CD4-positive, alpha-beta memory T cell (primary cell): ENCODE data around the gene NUDT2. TPM values are rescaled to one million over a fixed set of nuclear protein-coding genes. Genes with fewer than 3 reads are reported as not detected.
A peak's percentile ranks its signal among the peaks of the same experiment; 100 is the strongest.
"Not testable (repeated sequence)": the region's sequence is repeated elsewhere in the genome, so short reads cannot be mapped to it uniquely, and the experiment has no call there.

ENCODE experiments used
- CTCF ChIA-PET: fragments of 350-600 bp; sonication (Branson Sonifier 250); formaldehyde crosslinking; loops from one replicate; lab custom pipeline; 2021; ENCODE audit warnings: inconsistent platforms; ENCODE audit not compliant: partially characterized antibody; lab: Charles Lee
- POLR2A ChIA-PET: fragments of 350-600 bp; sonication (Branson Sonifier 250); formaldehyde crosslinking; loops from one replicate; lab custom pipeline; 2021; ENCODE audit not compliant: partially characterized antibody; lab: Charles Lee
- DNase-seq, 5 donors: peaks; one replicate each; pipeline versions ENCODE4 v3.0.0 to v3.0.0-alpha.2; 2020 to 2022; ENCODE audit warnings: mixed read lengths in 1 of 5
- H3K27ac ChIP-seq: one replicate; pipeline ENCODE4 v1.7.0; 2013; ENCODE audit warnings: low read depth, low read length
- H3K27me3 ChIP-seq: 2 replicates; pipeline ENCODE4 v1.7.0; 2013; ENCODE audit warnings: mild to moderate bottlenecking, low read length, moderate library complexity; ENCODE audit not compliant: insufficient read depth
- H3K36me3 ChIP-seq: 2 replicates; pipeline ENCODE4 v1.7.0; 2013; ENCODE audit warnings: mild to moderate bottlenecking, low read length, moderate library complexity; ENCODE audit not compliant: insufficient read depth
- H3K4me1 ChIP-seq: 2 replicates; pipeline ENCODE4 v1.7.0; 2013; ENCODE audit warnings: mild to moderate bottlenecking, low read length, moderate library complexity; ENCODE audit not compliant: insufficient read depth
- H3K4me3 ChIP-seq, 2 donors: one replicate each; pipeline ENCODE4 v1.7.0; 2013; ENCODE audit warnings: low read length in 2 of 2, mild to moderate bottlenecking in 1 of 2
- H3K9me3 ChIP-seq, 2 donors: one replicate each; pipeline ENCODE4 v1.7.0; 2013; ENCODE audit warnings: low read length in 2 of 2, control low read depth in 1 of 2; ENCODE audit not compliant: control insufficient read depth in 1 of 2
- H3K27ac Mint-ChIP-seq, 7 donors: one replicate each; pipeline ENCODE4 v1.8.0; 2020 to 2021; ENCODE audit warnings: mixed read lengths in 7 of 7, mild to moderate bottlenecking in 6 of 7, inconsistent platforms in 3 of 7, moderate library complexity in 3 of 7
- H3K27me3 Mint-ChIP-seq, 2 donors: one replicate each; pipeline ENCODE4 v1.8.0; 2020 to 2021; ENCODE audit warnings: mixed read lengths in 2 of 2
- H3K36me3 Mint-ChIP-seq, 2 donors: one replicate each; pipeline ENCODE4 v1.8.0; 2020 to 2021; ENCODE audit warnings: mixed read lengths in 2 of 2, inconsistent platforms in 1 of 2, mild to moderate bottlenecking in 1 of 2
- H3K4me1 Mint-ChIP-seq, 4 donors: one replicate each; pipeline ENCODE4 v1.8.0; 2020 to 2021; ENCODE audit warnings: mixed read lengths in 4 of 4, mild to moderate bottlenecking in 1 of 4
- H3K4me3 Mint-ChIP-seq, 8 donors: one replicate each; pipeline ENCODE4 v1.8.0; 2020 to 2021; ENCODE audit warnings: mixed read lengths in 8 of 8, mild to moderate bottlenecking in 7 of 8, moderate library complexity in 6 of 8, inconsistent platforms in 3 of 8
- H3K9me3 Mint-ChIP-seq, 8 donors: one replicate each; pipeline ENCODE4 v1.8.0; 2020 to 2021; ENCODE audit warnings: mixed read lengths in 8 of 8, mild to moderate bottlenecking in 5 of 8, inconsistent platforms in 3 of 8, moderate library complexity in 1 of 8
- intact Hi-C: fragments of 100-400 bp; cut with micrococcal nuclease; formaldehyde crosslinking; loops from one replicate; pipeline ENCODE4 v1.15.1; 2023
- polyA plus RNA-seq, 2 donors: library from polyadenylated mRNA; unstranded; fragments of 300-500 nt; fragmentation: Illumina TruSeq; gene quantifications; one replicate each; pipeline ENCODE4 v1.2.3, GENCODE V29; 2021
- total RNA-seq, 2 experiments: library from RNA; stranded (reverse); gene quantifications; one replicate each; pipeline ENCODE4 v1.2.3, GENCODE V29; 2021

The NUDT2 gene
- total and polyA plus RNA-seq, 4 experiments from 2014 or later: 21.0 to 29.3 (median 23.6) TPM

DNA sequence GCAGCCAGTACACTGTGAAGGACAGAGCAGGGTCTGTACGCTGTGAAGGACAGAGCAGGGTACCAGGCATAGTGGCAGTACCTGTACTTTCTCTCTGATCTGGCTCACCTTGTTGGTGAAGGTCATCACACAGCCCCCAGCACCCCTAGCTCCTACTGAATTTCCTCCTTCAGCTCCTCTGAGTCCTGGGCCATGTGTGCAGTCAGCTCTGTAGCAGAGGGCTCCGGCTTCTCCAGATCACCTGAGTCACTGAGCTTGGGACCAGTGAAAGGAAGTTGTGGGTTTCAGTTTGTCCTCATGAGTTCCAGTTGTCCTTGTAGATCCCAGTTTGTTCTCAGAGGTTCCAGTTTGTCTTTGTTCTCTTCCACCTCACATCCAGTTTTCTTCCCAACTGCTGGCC is 5.5 kb downstream of the NUDT2 start:
- Histone ChIP-seq H3K4me3 (no peak overlapping the region), H3K36me3 (peaks cover 13% of the 10 kb centered on the region), H3K27ac (no peak overlapping the region), H3K27me3 (no peaks in the 10 kb centered on the region), H3K9me3 (no peaks in the 10 kb centered on the region), H3K4me1 (peaks cover 8% of the 10 kb centered on the region)
- ChIA-PET POLR2A (interaction anchor here (1.2 to 5.4 kb wide), 2 partner anchors 36 to 42 kb away, joined by 3 to 33 read pairs; partner anchors contain the start of gene MYORG), CTCF (interaction anchor here (0.9 to 6.2 kb wide), 4 partner anchors 10 to 167 kb away, joined by 3 to 88 read pairs (median 4); partner anchors contain the start of gene MYORG)
- H3K4me3 Mint-ChIP-seq: no peak overlapping the region
- DNase-seq: no peak
- H3K27me3 Mint-ChIP-seq: no peaks in the 10 kb centered on the region
- H3K27ac Mint-ChIP-seq: no peak overlapping the region
- intact Hi-C loops: no loop called here
- peaks cover 10 to 22% of the 10 kb centered on the region in 2 donors for H3K36me3 Mint-ChIP-seq
- H3K4me1 Mint-ChIP-seq: peaks cover 14 to 24% (median 19%) of the 10 kb centered on the region in 4 donors
- no peaks in the 10 kb centered on the region for H3K9me3 Mint-ChIP-seq

DNA sequence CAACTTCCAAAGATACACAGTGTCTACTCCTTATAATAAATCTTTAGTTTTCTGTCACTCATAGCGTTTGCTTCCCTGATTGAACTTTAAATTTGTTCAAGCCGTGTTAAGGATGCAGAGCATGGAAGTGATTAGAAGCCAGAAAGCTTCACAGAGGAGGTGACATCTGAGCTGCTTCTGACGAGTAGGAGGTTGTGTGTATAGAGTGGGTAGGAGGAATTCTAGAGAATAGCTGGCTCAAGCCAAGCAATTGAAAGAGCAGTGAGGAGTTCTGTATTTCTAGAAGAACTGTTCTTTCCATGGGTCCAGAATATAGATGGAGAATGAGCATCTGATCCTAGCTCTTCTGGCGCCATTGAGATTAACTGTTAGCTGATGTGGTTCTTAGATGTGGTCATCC is 6.0 kb downstream of the NUDT2 start:
- Histone ChIP-seq H3K4me3 (no peak overlapping the region), H3K27ac (no peak overlapping the region), H3K27me3 (no peaks in the 10 kb centered on the region), H3K9me3 (no peaks in the 10 kb centered on the region), H3K4me1 (peaks cover 4% of the 10 kb centered on the region), H3K36me3 (peaks cover 13% of the 10 kb centered on the region)
- Mint-ChIP-seq H3K9me3 (no peaks in the 10 kb centered on the region), H3K4me3 (no peak overlapping the region), H3K36me3 (peaks cover 14 to 26% of the 10 kb centered on the region in 2 donors), H3K27ac (no peak overlapping the region), H3K4me1 (peaks cover 11 to 19% (median 14%) of the 10 kb centered on the region in 4 donors), H3K27me3 (no peaks in the 10 kb centered on the region)
- CTCF ChIA-PET: interaction anchor here (0.9 to 6.2 kb wide), 4 partner anchors 9 to 167 kb away, joined by 3 to 88 read pairs (median 4); partner anchors contain the start of gene MYORG
- intact Hi-C loops: no loop called here
- DNase-seq: no peak
- POLR2A ChIA-PET: no interaction called here

DNA sequence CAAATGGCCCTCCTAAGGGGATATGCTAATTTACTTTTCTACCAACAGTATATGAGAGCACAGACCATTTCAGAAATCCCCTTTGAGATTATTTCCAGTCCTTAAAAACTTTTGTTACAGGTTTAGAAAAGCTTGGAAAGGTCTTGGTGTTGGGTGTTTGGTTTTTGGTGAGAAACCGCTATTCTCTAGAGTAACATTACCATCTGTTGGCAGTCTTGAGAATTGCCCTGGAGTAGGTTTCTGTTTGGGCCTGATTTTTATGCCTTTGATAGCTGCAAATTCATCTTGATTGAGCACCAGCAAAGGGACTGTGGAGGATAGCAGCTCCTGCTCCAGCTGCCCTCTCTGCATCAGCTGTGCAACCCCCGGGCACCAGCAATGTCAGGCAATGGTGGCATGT is 8.0 kb downstream of the NUDT2 start:
- Mint-ChIP-seq H3K36me3 (peaks cover 19 to 39% of the 10 kb centered on the region in 2 donors), H3K27ac (no peak overlapping the region), H3K4me1 (peaks cover 5 to 9% (median 6%) of the 10 kb centered on the region in 4 donors), H3K27me3 (no peaks in the 10 kb centered on the region), H3K9me3 (no peaks in the 10 kb centered on the region), H3K4me3 (no peak overlapping the region)
- Histone ChIP-seq H3K36me3 (peaks cover 26% of the 10 kb centered on the region), H3K9me3 (no peaks in the 10 kb centered on the region), H3K4me1 (no peaks in the 10 kb centered on the region), H3K4me3 (no peak overlapping the region), H3K27me3 (no peaks in the 10 kb centered on the region), H3K27ac (no peak overlapping the region)
- ChIA-PET CTCF (interaction anchor here (1.4 kb wide), 1 partner anchor 40 kb away, joined by 3 read pairs; the partner anchor contains the start of gene MYORG), POLR2A (no interaction called here)
- DNase-seq: no peak
- intact Hi-C loops: no loop called here

DNA sequence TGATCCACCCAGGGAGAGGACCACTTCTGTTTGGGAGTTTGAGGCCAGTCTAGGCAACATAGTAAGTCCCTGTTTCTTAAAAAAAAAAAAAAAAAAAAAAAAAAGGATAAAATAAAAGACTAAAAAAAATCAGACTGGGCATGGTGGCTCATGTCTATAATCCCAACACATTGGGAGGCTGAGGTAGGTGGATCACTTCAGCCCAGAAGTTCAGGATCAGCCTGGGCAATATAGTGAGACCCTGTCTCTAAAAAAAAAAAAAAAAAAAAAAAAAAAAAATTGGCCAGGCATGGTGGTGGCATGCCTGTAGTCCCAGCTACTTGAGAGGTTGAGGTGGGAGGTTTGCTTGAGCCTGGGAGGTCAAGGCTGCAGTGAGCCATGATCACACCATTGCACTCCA is 8.7 kb downstream of the NUDT2 start:
- intact Hi-C loops, H3K27ac ChIP-seq, POLR2A ChIA-PET, H3K4me3 Mint-ChIP-seq, H3K9me3 ChIP-seq, DNase-seq, H3K9me3 Mint-ChIP-seq, H3K4me1 ChIP-seq, H3K4me1 Mint-ChIP-seq, H3K27me3 ChIP-seq, H3K4me3 ChIP-seq, H3K27ac Mint-ChIP-seq, H3K27me3 Mint-ChIP-seq: not testable (repeated sequence)
- CTCF ChIA-PET: interaction anchor here (1.4 kb wide), 1 partner anchor 39 kb away, joined by 3 read pairs; the partner anchor contains the start of gene MYORG
- peaks cover 27% of the 10 kb centered on the region for H3K36me3 ChIP-seq
- peaks cover 21 to 41% of the 10 kb centered on the region in 2 donors for H3K36me3 Mint-ChIP-seq

DNA sequence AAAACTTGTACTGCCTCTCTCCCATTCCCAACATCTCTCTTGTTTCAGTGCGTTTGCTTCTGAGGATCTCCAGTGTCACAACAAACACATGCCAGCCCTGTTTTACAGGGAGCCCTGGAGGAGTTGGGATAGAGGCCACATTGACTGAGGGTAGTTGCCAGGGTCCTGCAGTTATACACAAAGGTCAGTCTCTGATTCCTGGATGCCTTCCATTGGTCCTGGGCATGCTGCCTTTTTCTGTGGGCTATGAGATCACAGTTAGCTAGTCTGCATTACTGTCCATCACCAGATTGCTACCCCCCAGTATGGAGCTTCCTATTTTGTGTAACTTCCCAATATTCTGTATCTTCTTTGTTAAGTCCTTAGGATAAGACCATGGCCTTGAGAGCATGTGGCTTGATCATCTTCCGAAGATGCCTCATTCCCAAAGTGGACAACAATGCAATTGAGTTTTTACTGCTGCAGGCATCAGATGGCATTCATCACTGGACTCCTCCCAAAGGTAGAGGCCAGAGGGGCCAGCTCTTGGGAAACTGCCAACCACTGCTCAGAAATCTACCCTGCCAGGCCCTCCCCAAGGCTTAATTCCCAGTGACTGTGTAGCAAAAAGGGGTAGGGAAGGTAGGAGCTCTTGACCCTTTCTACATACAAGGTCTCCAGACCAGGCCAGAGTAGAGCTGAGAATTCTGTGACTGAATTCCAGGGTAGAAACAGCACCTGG is 9.5 kb downstream of the NUDT2 start:
- no peaks in the 10 kb centered on the region for H3K9me3 ChIP-seq
- Mint-ChIP-seq H3K4me1 (peaks cover 0 to 5% (median 4%) of the 10 kb centered on the region in 4 donors), H3K27me3 (no peaks in the 10 kb centered on the region), H3K27ac (peak overlapping the region in 1 of 7 donors; percentile 5), H3K4me3 (no peak overlapping the region), H3K36me3 (peaks cover 27 to 47% of the 10 kb centered on the region in 2 donors), H3K9me3 (no peaks in the 10 kb centered on the region)
- H3K27ac ChIP-seq: no peak overlapping the region
- peaks cover 33% of the 10 kb centered on the region for H3K36me3 ChIP-seq
- ChIA-PET POLR2A (interaction anchor here (0.7 kb wide), 1 partner anchor 19 kb away, joined by 3 read pairs; no protein-coding TSS in a partner anchor), CTCF (interaction anchor here (1.0 to 1.8 kb wide), 2 partner anchors 39 to 40 kb away, joined by 3 to 4 read pairs; no protein-coding TSS in a partner anchor)
- no peak for DNase-seq
- H3K4me1 ChIP-seq: no peaks in the 10 kb centered on the region
- H3K27me3 ChIP-seq: no peaks in the 10 kb centered on the region
- intact Hi-C loops: no loop called here
- no peak overlapping the region for H3K4me3 ChIP-seq

- Mint-ChIP-seq H3K4me1 (no peaks in the 10 kb centered on the region), H3K27ac (no peak overlapping the region), H3K36me3 (peaks cover 27 to 46% of the 10 kb centered on the region in 2 donors), H3K4me3 (no peak overlapping the region), H3K27me3 (no peaks in the 10 kb centered on the region), H3K9me3 (no peaks in the 10 kb centered on the region)
- peaks cover 33% of the 10 kb centered on the region for H3K36me3 ChIP-seq
- H3K9me3 ChIP-seq: no peaks in the 10 kb centered on the region
- H3K27me3 ChIP-seq: no peaks in the 10 kb centered on the region
- ChIA-PET POLR2A (no interaction called here), CTCF (no interaction called here)
- H3K4me1 ChIP-seq: no peaks in the 10 kb centered on the region
- intact Hi-C loops: no loop called here
- DNase-seq: no peak
- no peak overlapping the region for H3K27ac ChIP-seq
- H3K4me3 ChIP-seq: no peak overlapping the region
Observed at GRCh38 chr9:34341659-34342295, 12.4 kb downstream of the NUDT2 start.

GRCh38 chr9:34343090-34343489 is 13.7 kb downstream of the NUDT2 start:
- no peak for DNase-seq
- no peaks in the 10 kb centered on the region for H3K9me3 Mint-ChIP-seq
- Histone ChIP-seq H3K9me3 (no peaks in the 10 kb centered on the region), H3K4me1 (no peaks in the 10 kb centered on the region), H3K27ac (no peak overlapping the region), H3K36me3 (peaks cover 33% of the 10 kb centered on the region), H3K4me3 (no peak overlapping the region), H3K27me3 (no peaks in the 10 kb centered on the region)
- peaks cover 26 to 40% of the 10 kb centered on the region in 2 donors for H3K36me3 Mint-ChIP-seq
- ChIA-PET CTCF (no interaction called here), POLR2A (interaction anchor here (0.6 kb wide), 1 partner anchor 1346 kb away, joined by 3 read pairs; no protein-coding TSS in a partner anchor)
- no peak overlapping the region for H3K4me3 Mint-ChIP-seq
- H3K4me1 Mint-ChIP-seq: no peaks in the 10 kb centered on the region
- intact Hi-C loops: no loop called here
- no peaks in the 10 kb centered on the region for H3K27me3 Mint-ChIP-seq
- no peak overlapping the region for H3K27ac Mint-ChIP-seq
